H1 (cell line): ENCODE measurements around the gene DPF3. TPM values are rescaled to one million over a fixed set of nuclear protein-coding genes. Genes with fewer than 3 reads are reported as not detected.

Experiments
- CTCF ChIA-PET: fragments of 300-600 bp; sonication (Branson Sonifier 250); formaldehyde crosslinking; loops from one replicate; lab custom pipeline; 2021; ENCODE audit not compliant: partially characterized antibody; lab: Charles Lee
- POLR2A ChIA-PET: fragments of 300-600 bp; sonication (Branson Sonifier 250); formaldehyde crosslinking; loops from one replicate; lab custom pipeline; 2021; ENCODE audit warnings: inconsistent platforms; ENCODE audit not compliant: partially characterized antibody; lab: Charles Lee
- DNase-seq, 2 experiments: peaks; one replicate each; pipeline versions ENCODE4 v3.0.0 to v3.0.0-alpha.2; 2010 to 2022; ENCODE audit warnings: low spot score in 2 of 2, low read depth in 1 of 2, mixed read lengths in 1 of 2
- FAIRE-seq: peaks from 2 replicates; lab custom pipeline; 2011; peaks lifted over from hg19 to GRCh38; lab: Jason Lieb, UNC
- H2AFZ ChIP-seq: 2 replicates; pipeline ENCODE4 v1.8.1; 2012; ENCODE audit warnings: low read length, inconsistent platforms
- H2AK5ac ChIP-seq: 2 replicates; pipeline ENCODE4 v1.6.1; 2013; ENCODE audit warnings: low read depth, low read length
- H2BK120ac ChIP-seq: replicated peaks from 2 replicates; pipeline ENCODE3; 2013; ENCODE audit warnings: low read depth, low read length, inconsistent platforms
- H2BK12ac ChIP-seq: 2 replicates; pipeline ENCODE4 v1.6.1; 2013; ENCODE audit warnings: low read depth, low read length
- H2BK15ac ChIP-seq: 2 replicates; pipeline ENCODE4 v1.6.1; 2013; ENCODE audit warnings: low read length
- H2BK20ac ChIP-seq: 2 replicates; pipeline ENCODE4 v1.6.1; 2013; ENCODE audit warnings: low read length
- H2BK5ac ChIP-seq: 2 replicates; pipeline ENCODE4 v1.6.1; 2013; ENCODE audit warnings: low read depth, low read length
- H3K14ac ChIP-seq: 2 replicates; pipeline ENCODE4 v1.6.1; 2013; ENCODE audit warnings: inconsistent platforms; ENCODE audit not compliant: insufficient read length
- H3K18ac ChIP-seq: 2 replicates; pipeline ENCODE4 v1.6.1; 2013; ENCODE audit warnings: low read length; ENCODE audit errors: extremely low read depth
- H3K23ac ChIP-seq: 2 replicates; pipeline ENCODE4 v1.6.1; 2013; ENCODE audit warnings: inconsistent platforms; ENCODE audit not compliant: insufficient read length
- H3K23me2 ChIP-seq: 2 replicates; pipeline ENCODE4 v1.6.1; 2013; ENCODE audit warnings: low read depth, low read length
- H3K27ac ChIP-seq: 2 replicates; pipeline ENCODE4 v1.6.1; 2011; ENCODE audit warnings: low read depth, low read length, inconsistent platforms
- H3K27me3 ChIP-seq, 4 experiments: replicated peaks in 1 of 4; 1 replicate in 1 of 4; 2 replicates in 3 of 4; pipeline versions ENCODE4 v1.6.1 to v1.8.1; 2011 to 2013; ENCODE audit warnings: low read length in 3 of 4, mild to moderate bottlenecking in 3 of 4, inconsistent platforms in 2 of 4, mixed read lengths in 2 of 4, moderate library complexity in 1 of 4; ENCODE audit not compliant: control insufficient read depth in 3 of 4, insufficient read depth in 3 of 4; ENCODE audit errors: extremely low read depth in 1 of 4
- H3K36me3 ChIP-seq, 4 experiments: 2 replicates each; pipeline versions ENCODE4 v1.6.1 to v1.8.1; 2011 to 2013; ENCODE audit warnings: mild to moderate bottlenecking in 4 of 4, low read length in 3 of 4, moderate library complexity in 2 of 4, control low read depth in 1 of 4, inconsistent platforms in 1 of 4; ENCODE audit not compliant: insufficient read depth in 4 of 4, control insufficient read depth in 2 of 4
- H3K4ac ChIP-seq: replicated peaks from 2 replicates; pipeline ENCODE3; 2013; ENCODE audit warnings: low read length, low read depth, mixed read lengths, inconsistent platforms; ENCODE audit not compliant: insufficient read length
- H3K4me1 ChIP-seq, 4 experiments: replicated peaks in 1 of 4; 1 replicate in 1 of 4; 2 replicates in 3 of 4; pipeline versions ENCODE4 v1.6.1 to v1.8.1; 2011 to 2013; ENCODE audit warnings: low read length in 3 of 4, inconsistent platforms in 2 of 4, mixed read lengths in 1 of 4; ENCODE audit not compliant: insufficient read depth in 4 of 4, control insufficient read depth in 3 of 4
- H3K4me2 ChIP-seq, 2 experiments: 2 replicates each; pipeline versions ENCODE4 v1.6.1 to v1.8.1; 2011 to 2013; ENCODE audit warnings: low read depth in 2 of 2, low read length in 2 of 2, control low read depth in 1 of 2, inconsistent platforms in 1 of 2, mild to moderate bottlenecking in 1 of 2; ENCODE audit not compliant: insufficient read depth in 1 of 2
- H3K4me3 ChIP-seq, 4 experiments: fragments of 200-600, 300-600 bp in 1 of 4; sonication (generic), shearing (Covaris generic), sonication (Bioruptor Twin) in 1 of 4; 2 replicates each; pipeline versions ENCODE4 v1.5.1 to v1.8.1; 2011 to 2016; ENCODE audit warnings: low read length in 4 of 4, low read depth in 3 of 4, control low read depth in 2 of 4, inconsistent platforms in 2 of 4, mild to moderate bottlenecking in 2 of 4, mixed read lengths in 1 of 4, moderate library complexity in 1 of 4; ENCODE audit not compliant: insufficient read depth in 2 of 4; ENCODE audit errors: extremely low read depth in 1 of 4
- H3K56ac ChIP-seq: replicated peaks from 2 replicates; pipeline ENCODE3; 2013; ENCODE audit warnings: low read depth, mild to moderate bottlenecking, mixed read lengths, low read length, inconsistent platforms; ENCODE audit not compliant: insufficient read length
- H3K79me1 ChIP-seq: 2 replicates; pipeline ENCODE4 v1.6.1; 2013; ENCODE audit warnings: low read depth, low read length, control low read depth
- H3K79me2 ChIP-seq, 2 experiments: 2 replicates each; pipeline versions ENCODE4 v1.6.1 to v1.8.1; 2012 to 2013; ENCODE audit warnings: low read length in 2 of 2, mild to moderate bottlenecking in 2 of 2, inconsistent platforms in 1 of 2; ENCODE audit not compliant: insufficient read depth in 2 of 2, control insufficient read depth in 1 of 2
- H3K9ac ChIP-seq, 4 experiments: replicated peaks in 1 of 4; 1 replicate in 1 of 4; 2 replicates in 3 of 4; pipeline versions ENCODE4 v1.6.1 to v1.8.1; 2011 to 2013; ENCODE audit warnings: low read depth in 3 of 4, low read length in 3 of 4, control low read depth in 2 of 4, mild to moderate bottlenecking in 2 of 4, moderate library complexity in 2 of 4, inconsistent platforms in 1 of 4; ENCODE audit errors: extremely low read depth in 1 of 4
- H3K9me3 ChIP-seq, 2 experiments: 2 replicates each; pipeline versions ENCODE4 v1.6.1 to v1.8.1; 2012 to 2013; ENCODE audit warnings: mild to moderate bottlenecking in 2 of 2, moderate library complexity in 2 of 2, control low read depth in 1 of 2, inconsistent platforms in 1 of 2, low read depth in 1 of 2, low read length in 1 of 2, mixed read lengths in 1 of 2; ENCODE audit not compliant: insufficient read depth in 2 of 2
- H4K20me1 ChIP-seq, 2 experiments: replicated peaks in 1 of 2; 2 replicates each; pipeline versions ENCODE3 to v1.8.1; 2011 to 2013; ENCODE audit warnings: inconsistent platforms in 2 of 2, low read length in 2 of 2, mild to moderate bottlenecking in 1 of 2; ENCODE audit not compliant: insufficient read depth in 2 of 2, control insufficient read depth in 1 of 2
- H4K5ac ChIP-seq: 2 replicates; pipeline ENCODE4 v1.6.1; 2013; ENCODE audit warnings: low read length, low read depth, mixed read lengths, inconsistent platforms; ENCODE audit not compliant: insufficient read length
- H4K8ac ChIP-seq: 2 replicates; pipeline ENCODE4 v1.8.0; 2013; ENCODE audit warnings: mild to moderate bottlenecking, moderate library complexity, low read length, inconsistent platforms; ENCODE audit not compliant: insufficient read depth; ENCODE audit errors: extremely low read depth
- H4K91ac ChIP-seq: replicated peaks from 2 replicates; pipeline ENCODE3; 2013; ENCODE audit warnings: low read length, mixed read lengths, inconsistent platforms; ENCODE audit not compliant: insufficient read length
- BRCA1 ChIP-seq: IDR thresholded peaks from 2 replicates; pipeline ENCODE4 v1.6.1; 2012; ENCODE audit warnings: low read depth, low read length, improper control_type of control experiment
- CHD2 ChIP-seq: IDR thresholded peaks from 2 replicates; pipeline ENCODE4 v1.6.1; 2012; ENCODE audit warnings: low read length, improper control_type of control experiment
- FOSL1 ChIP-seq: IDR thresholded peaks from 2 replicates; pipeline ENCODE4 v1.6.1; 2011; ENCODE audit warnings: mild to moderate bottlenecking, low read depth, low read length, moderate library complexity; ENCODE audit not compliant: insufficient read depth
- KDM5A ChIP-seq: fragments of 200-600 bp; IDR thresholded peaks from 2 replicates; pipeline ENCODE4 v1.7.1; 2012; ENCODE audit warnings: mild to moderate bottlenecking, low read length, inconsistent platforms, mixed read lengths
- POLR2AphosphoS5 ChIP-seq: IDR thresholded peaks from 2 replicates; pipeline ENCODE4 v1.6.1; 2011; ENCODE audit warnings: low read depth, low read length
- RNF2 ChIP-seq: fragments of 200-900, 300-1000 bp; sonication (generic); IDR thresholded peaks from 2 replicates; pipeline ENCODE4 v1.7.1; 2016; ENCODE audit warnings: borderline replicate concordance, low read depth, mild to moderate bottlenecking, antibody characterized with exemption, low read length; ENCODE audit not compliant: poor library complexity, severe bottlenecking; ENCODE audit errors: missing control alignments
- ZNF274 ChIP-seq: IDR thresholded peaks from 2 replicates; pipeline ENCODE4 v1.7.0; 2012; ENCODE audit warnings: low read length, borderline replicate concordance; ENCODE audit errors: extremely low read depth
- WGBS, 2 experiments: shearing (Covaris generic) in 1 of 2; methylation state at CpG; one replicate each; pipeline versions ENCODE4 v1.1.6 to v1.1.7; 2013 to 2015; ENCODE audit warnings: low lambda C conversion rate in 2 of 2, mixed read lengths in 2 of 2, inconsistent platforms in 1 of 2, low coverage in 1 of 2, missing lambda C conversion rate in 1 of 2; ENCODE audit not compliant: insufficient replicate concordance in 2 of 2, insufficient coverage in 1 of 2, insufficient read length in 1 of 2; ENCODE audit errors: extremely low coverage in 1 of 2, missing lambda C conversion rate in 1 of 2; 5-methylcytosine and 5-hydroxymethylcytosine counted together
- polyA plus RNA-seq, 7 experiments: library from polyadenylated mRNA; depleted of rRNA in 3 of 7; stranded (reverse) in 5 of 7; unstranded in 2 of 7; fragments of >200 nt in 5 of 7; fragments of 200-250 nt in 2 of 7; gene quantifications; 1 replicate in 5 of 7; 2 replicates in 1 of 7; 4 replicates in 1 of 7; pipeline versions ENCODE4 v1.2.1 to v1.2.3, GENCODE V29; 2011 to 2013; ENCODE audit warnings: missing spikeins in 2 of 7, mixed read lengths in 2 of 7
- total RNA-seq: library from RNA; stranded (reverse); fragmentation: NEBNext Ultra II Directional; extraction: Animal tissue kit (Norgen Biotek cat#: 25700); gene quantifications from 2 replicates; pipeline ENCODE4 v1.2.1, GENCODE V29; 2021
- TF ChIP-seq, protein P1 (sequence below): IDR thresholded peaks from 2 replicates; pipeline ENCODE4 v1.6.1; 2011; ENCODE audit warnings: low read depth, mild to moderate bottlenecking, low read length; ENCODE audit not compliant: insufficient read depth

The DPF3 gene
- total and polyA plus RNA-seq, 2 of the 8 experiments (the other 6 are each of a cell fraction or from before 2014, with no cell fraction given), result 0.19 TPM; not detected in 1

DNA sequence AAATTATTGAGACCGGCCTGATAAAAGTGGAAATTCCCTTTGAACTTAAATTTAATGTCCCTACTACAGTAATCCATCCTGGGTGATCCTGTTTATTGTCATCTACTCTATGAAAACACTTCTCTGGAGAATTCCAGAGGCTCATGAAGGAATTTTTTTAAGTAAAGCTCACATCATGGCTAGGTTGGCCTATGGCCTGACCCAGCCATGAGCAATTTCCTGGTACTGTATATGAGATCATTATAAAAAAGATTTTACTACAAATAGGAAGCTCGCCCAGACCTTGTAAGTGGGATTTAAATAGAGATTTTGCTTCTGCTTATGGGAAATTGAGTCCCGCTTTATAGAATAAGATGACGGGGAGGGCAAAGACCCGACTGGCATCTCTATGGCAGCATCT is 215.5 kb downstream of the DPF3 start:
- Histone ChIP-seq H2BK5ac (no peak overlapping the region), H2BK20ac (no peak overlapping the region), H3K27ac (no peak overlapping the region), H3K14ac (no peak overlapping the region), H4K5ac (no peak overlapping the region), H2BK120ac (no peak overlapping the region), H3K27me3 (no peaks in the 10 kb centered on the region), H3K9ac (no peak overlapping the region), H3K9me3 (no peaks in the 10 kb centered on the region), H2BK12ac (no peak overlapping the region), H3K79me2 (no peaks in the 10 kb centered on the region), H3K79me1 (no peaks in the 10 kb centered on the region), H4K91ac (no peak overlapping the region), H3K4me2 (no peak overlapping the region), H3K4ac (no peak overlapping the region), H3K23ac (no peak overlapping the region), H4K8ac (no peak overlapping the region), H2AK5ac (no peak overlapping the region), H2BK15ac (no peak overlapping the region), H3K18ac (no peak overlapping the region), H3K36me3 (no peaks in the 10 kb centered on the region), H4K20me1 (no peaks in the 10 kb centered on the region), H3K56ac (no peak overlapping the region), H2AFZ (no peak overlapping the region), H3K23me2 (no peaks in the 10 kb centered on the region), H3K4me3 (no peak overlapping the region), H3K4me1 (peaks cover 0 to 7% (median 1%) of the 10 kb centered on the region in 4 experiments; a peak in 2 of 7 replicates)
- ChIA-PET CTCF (no interaction called here), POLR2A (no interaction called here)
- no peak for FAIRE-seq
- 91% methylated on average over 5 of the region's 5 CpGs; no CpG with 5 or more reads in 1 of the 2 experiments for WGBS, 2 experiments
- TF ChIP-seq BRCA1 (no peak), RNF2 (no peak), KDM5A (no peak), CHD2 (no peak), POLR2AphosphoS5 (no peak), ZNF274 (no peak), FOSL1 (no peak)
- TF ChIP-seq, protein P1, sequence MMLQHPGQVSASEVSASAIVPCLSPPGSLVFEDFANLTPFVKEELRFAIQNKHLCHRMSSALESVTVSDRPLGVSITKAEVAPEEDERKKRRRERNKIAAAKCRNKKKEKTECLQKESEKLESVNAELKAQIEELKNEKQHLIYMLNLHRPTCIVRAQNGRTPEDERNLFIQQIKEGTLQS, result no peak
- DNase-seq, result no peak
